HepG2 (cell line): ENCODE data around the gene KANSL1L. TPM values are rescaled to one million over a fixed set of nuclear protein-coding genes. Genes with fewer than 3 reads are reported as not detected.

Experiments
- ATF2 ChIP-seq: sonication (generic); formaldehyde crosslinking; IDR thresholded peaks from 2 replicates; pipeline ENCODE4 v1.4.0; 2020; ENCODE audit warnings: missing genetic modification reagents
- BCL6 ChIP-seq: IDR thresholded peaks from 2 replicates; pipeline ENCODE4 v1.6.1; 2016; ENCODE audit warnings: missing genetic modification reagents, missing compliant biosample characterization
- BCLAF1 ChIP-seq: fragments of 450-650 bp; IDR thresholded peaks from 2 replicates; pipeline ENCODE4 v1.6.1; 2017; ENCODE audit warnings: mild to moderate bottlenecking
- BRD4 ChIP-seq: sonication (generic); formaldehyde crosslinking; IDR thresholded peaks from 2 replicates; pipeline ENCODE4 v1.4.0; 2020; ENCODE audit warnings: missing genetic modification reagents
- DMTF1 ChIP-seq: sonication (generic); formaldehyde crosslinking; IDR thresholded peaks from 2 replicates; pipeline ENCODE4 v1.4.0; 2020; ENCODE audit warnings: mild to moderate bottlenecking, missing genetic modification reagents
- EHMT2 ChIP-seq: fragments of 200-600 bp; sonication (generic); IDR thresholded peaks from 2 replicates; pipeline ENCODE4 v1.7.0; 2017; ENCODE audit warnings: antibody characterized with exemption, low read depth, low read length, borderline replicate concordance
- FOXC1 ChIP-seq: sonication (generic); formaldehyde crosslinking; IDR thresholded peaks from 2 replicates; pipeline ENCODE4 v1.8.0; 2022; ENCODE audit warnings: mild to moderate bottlenecking, missing genetic modification reagents, borderline replicate concordance
- HDAC6 ChIP-seq: fragments of 200-600 bp; sonication (generic); IDR thresholded peaks from 2 replicates; pipeline ENCODE4 v1.7.0; 2017; ENCODE audit warnings: mild to moderate bottlenecking, antibody characterized with exemption, low read length, low read depth
- HNRNPLL ChIP-seq: fragments of 200-400 bp; formaldehyde crosslinking; IDR thresholded peaks from 2 replicates; pipeline ENCODE4 v1.6.1; 2017; ENCODE audit warnings: mild to moderate bottlenecking, low read depth, low read length; ENCODE audit not compliant: poor library complexity, severe bottlenecking
- MAFK ChIP-seq, 2 experiments: IDR thresholded peaks in 1 of 2; conservative IDR thresholded peaks in 1 of 2; 2 replicates each; pipeline ENCODE4 v1.6.1; 2011; ENCODE audit warnings: improper control_type of control experiment in 2 of 2, low read length in 2 of 2
- MED13 ChIP-seq: sonication (generic); formaldehyde crosslinking; IDR thresholded peaks from 2 replicates; pipeline ENCODE4 v1.5.0; 2020; ENCODE audit warnings: missing genetic modification reagents
- PREB ChIP-seq: sonication (generic); formaldehyde crosslinking; IDR thresholded peaks from 2 replicates; pipeline ENCODE4 v1.4.0; 2020; ENCODE audit warnings: missing genetic modification reagents
- PTBP1 ChIP-seq: fragments of 200-400 bp; formaldehyde crosslinking; IDR thresholded peaks from 2 replicates; pipeline ENCODE4 v1.6.1; 2018; ENCODE audit warnings: low read length, low read depth; ENCODE audit not compliant: poor library complexity, severe bottlenecking
- RFX5 ChIP-seq: IDR thresholded peaks from 2 replicates; pipeline ENCODE4 v1.6.1; 2011; ENCODE audit warnings: low read depth, low read length, improper control_type of control experiment
- ZFP37 ChIP-seq: sonication (generic); formaldehyde crosslinking; IDR thresholded peaks from 2 replicates; pipeline ENCODE4 v1.4.0; 2020; ENCODE audit warnings: missing genetic modification reagents, borderline replicate concordance
- ZNF143 ChIP-seq: sonication (generic); formaldehyde crosslinking; IDR thresholded peaks from 2 replicates; pipeline ENCODE4 v1.4.0; 2020; ENCODE audit warnings: missing genetic modification reagents
- ZNF589 ChIP-seq: sonication (generic); formaldehyde crosslinking; conservative IDR thresholded peaks from 2 replicates; pipeline ENCODE4 v1.8.0; 2022; ENCODE audit warnings: mild to moderate bottlenecking, moderate library complexity, missing genetic modification reagents
- ZNF747 ChIP-seq: sonication (generic); formaldehyde crosslinking; IDR thresholded peaks from 2 replicates; pipeline ENCODE4 v1.8.1; 2023; ENCODE audit warnings: missing genetic modification reagents, mild to moderate bottlenecking, borderline replicate concordance
- ZNF776 ChIP-seq: sonication (generic); formaldehyde crosslinking; IDR thresholded peaks from 2 replicates; pipeline ENCODE4 v1.4.0; 2020; ENCODE audit warnings: mild to moderate bottlenecking, missing genetic modification reagents
- ZNF788 ChIP-seq: sonication (generic); formaldehyde crosslinking; IDR thresholded peaks from 2 replicates; pipeline ENCODE4 v1.5.0; 2020; ENCODE audit warnings: mild to moderate bottlenecking, missing genetic modification reagents, borderline replicate concordance
- polyA plus RNA-seq, 8 experiments: library from polyadenylated mRNA; depleted of rRNA in 3 of 8; stranded (reverse) in 7 of 8; unstranded in 1 of 8; fragments of >200 nt; fragmentation: Illumina TruSeq in 4 of 8; extraction: Trizol in 4 of 8; gene quantifications; 2 replicates each; pipeline versions ENCODE4 v1.2.1 to v1.2.3, GENCODE V29; 2011 to 2016; ENCODE audit warnings: low read depth in 4 of 8, missing spikeins in 1 of 8, mixed read lengths in 1 of 8; ENCODE audit not compliant: insufficient read depth in 1 of 8
- total RNA-seq, 5 experiments: library from RNA; depleted of rRNA; stranded (reverse); fragments of >200 nt; fragmentation: Illumina TruSeq; extraction: Trizol; gene quantifications; 2 replicates each; pipeline ENCODE4 v1.2.3, GENCODE V29; 2016; ENCODE audit warnings: low read depth in 1 of 5

The KANSL1L gene
- total and polyA plus RNA-seq, 2 of the 13 experiments (the other 11 are each of a cell fraction or from before 2014, with no cell fraction given) = 5.4 to 10.3 TPM

- TF ChIP-seq ZNF788 (CRISPR knock-in tag) (peak; percentile 80; the same call in 1 of the 2 replicates), DMTF1 (no peak), BCL6 (CRISPR knock-in tag) (peak; percentile 37), ZNF776 (peak; percentile 59; the same call in 1 of the 2 replicates), BCLAF1 (no peak), ZNF143 (peak; percentile 81), ATF2 (CRISPR knock-in tag) (no peak), ZNF589 (CRISPR knock-in tag) (no peak), EHMT2 (peak; percentile 31; the same call in 1 of the 2 replicates), PTBP1 (peak; percentile 80), RFX5 (no peak; the same call in 1 of the 2 replicates), MED13 (CRISPR knock-in tag) (no peak; the same call in 1 of the 2 replicates), MAFK (conservative IDR thresholded peaks at IDR 0.05 in 1 of 2, IDR thresholded peaks at IDR 0.05 in 1 of 2; ENCODE audit: low read length in 2 of 2) (no peak), BRD4 (peak; percentile 51; the same call in 1 of the 2 replicates), HNRNPLL (peak; percentile 76), ZFP37 (CRISPR knock-in tag) (0 out of 2 replicates have a peak, but pooled peaks have one; percentile 12), FOXC1 (peak; percentile 57; the same call in 1 of the 2 replicates), PREB (0 out of 2 replicates have a peak, but pooled peaks have one; percentile 74), ZNF747 (CRISPR knock-in tag) (no peak), HDAC6 (no peak)
These were observed 168.8 kb downstream of the KANSL1L start, which contains the start of gene RPE (continued) for GRCh38 chr2:210002158-210003157.
